ENCODE results near the gene MAP3K4.

The MAP3K4 gene

GRCh38 chr6:161008245-161008644 lies 16.7 kb downstream of the MAP3K4 start:
- Mint-ChIP-seq H3K27ac (no peak overlapping the region), H3K27me3 (no peaks in the 10 kb centered on the region), H3K9me3 (ENCODE audit: low read depth) (no peaks in the 10 kb centered on the region), H3K36me3 (peaks cover 7% of the 10 kb centered on the region), H3K4me3 (no peak overlapping the region), H3K4me1 (ENCODE audit: low read depth) (peaks cover 51% of the 10 kb centered on the region)

GRCh38 chr6:161009991-161010390 lies 18.4 kb downstream of the MAP3K4 start:
- Mint-ChIP-seq H3K9me3 (ENCODE audit: low read depth) (no peaks in the 10 kb centered on the region), H3K4me3 (no peak overlapping the region), H3K4me1 (ENCODE audit: low read depth) (peaks cover 56% of the 10 kb centered on the region), H3K27ac (no peak overlapping the region), H3K36me3 (peaks cover 7% of the 10 kb centered on the region), H3K27me3 (no peaks in the 10 kb centered on the region)

- Mint-ChIP-seq H3K36me3 (peaks cover 8% of the 10 kb centered on the region), H3K27ac (no peak overlapping the region), H3K9me3 (ENCODE audit: low read depth) (no peaks in the 10 kb centered on the region), H3K4me1 (ENCODE audit: low read depth) (peaks cover 58% of the 10 kb centered on the region), H3K4me3 (no peak overlapping the region), H3K27me3 (no peaks in the 10 kb centered on the region)
These were observed 18.8 kb downstream of the MAP3K4 start for GRCh38 chr6:161010418-161010817.

GRCh38 chr6:161011492-161012480 lies 20.2 kb downstream of the MAP3K4 start:
- Mint-ChIP-seq H3K36me3 (peaks cover 10% of the 10 kb centered on the region), H3K9me3 (ENCODE audit: low read depth) (no peaks in the 10 kb centered on the region), H3K27me3 (no peaks in the 10 kb centered on the region), H3K4me3 (no peak overlapping the region), H3K27ac (no peak overlapping the region), H3K4me1 (ENCODE audit: low read depth) (peaks cover 68% of the 10 kb centered on the region)

DNA sequence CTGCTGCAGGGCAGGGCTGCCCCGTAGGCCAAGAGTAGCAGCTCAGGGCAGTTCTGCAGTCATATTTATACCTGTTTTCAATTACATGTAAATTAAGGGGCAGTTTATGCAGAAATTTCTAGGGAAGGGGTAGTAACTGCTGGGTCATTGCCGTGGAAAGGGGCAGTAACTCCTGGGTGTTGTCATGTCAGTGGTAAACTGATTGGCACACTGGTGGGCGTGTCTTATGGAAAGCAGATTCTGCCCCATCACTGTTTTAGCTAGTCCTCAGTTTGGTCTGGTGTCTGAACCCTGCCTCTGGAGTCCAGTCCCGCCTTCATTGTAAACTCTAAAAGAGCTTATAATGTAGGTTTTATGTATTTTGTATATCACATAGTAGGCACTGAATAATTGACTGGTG lies 22.1 kb downstream of the MAP3K4 start:
- H3K27me3 Mint-ChIP-seq: no peaks in the 10 kb centered on the region

DNA sequence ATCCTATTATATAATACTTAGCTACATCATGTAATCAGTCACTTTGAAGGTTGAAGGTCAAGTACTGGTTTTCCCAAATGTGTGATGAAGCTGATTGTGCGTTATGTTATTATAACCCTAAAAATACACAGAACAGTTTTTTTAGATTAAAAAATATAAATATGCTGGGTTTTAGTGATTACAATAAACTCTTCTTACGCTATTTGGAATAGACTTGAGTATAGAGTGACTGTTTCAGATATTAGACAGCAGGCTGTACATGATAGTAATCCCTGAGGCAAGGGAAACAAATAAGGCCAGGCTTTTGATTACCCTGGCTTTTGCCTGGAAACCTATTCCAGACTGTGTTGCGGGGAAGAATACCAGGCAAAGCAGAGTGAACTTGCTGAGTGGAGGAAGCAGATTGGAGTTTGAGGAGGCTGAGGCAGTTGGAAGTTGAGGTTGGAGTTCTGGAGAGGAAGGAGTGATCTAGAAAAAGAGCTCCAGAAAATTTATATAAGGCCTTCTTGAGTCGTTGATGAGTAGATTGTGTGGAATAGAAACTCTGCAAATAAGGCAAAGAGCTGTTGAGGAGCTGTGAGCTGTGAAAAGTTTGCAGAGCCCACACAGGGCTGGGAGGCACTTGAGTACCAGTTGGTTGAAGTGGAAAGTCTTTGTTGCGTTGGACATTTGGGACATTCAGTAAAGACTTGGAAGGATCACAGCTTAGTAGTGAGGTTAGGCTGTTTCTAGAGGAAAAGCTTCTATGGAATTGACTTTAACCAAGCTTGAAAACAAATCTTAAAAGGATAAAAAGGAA lies 26.4 kb downstream of the MAP3K4 start:
- Mint-ChIP-seq H3K4me1 (ENCODE audit: low read depth) (peaks cover 47% of the 10 kb centered on the region), H3K27ac (no peak overlapping the region), H3K9me3 (ENCODE audit: low read depth) (no peaks in the 10 kb centered on the region), H3K36me3 (peaks cover 22% of the 10 kb centered on the region), H3K27me3 (no peaks in the 10 kb centered on the region), H3K4me3 (no peak overlapping the region)

More for the DNA sequence above, 22.1 kb downstream of the MAP3K4 start:
- H3K36me3 Mint-ChIP-seq: peaks cover 10% of the 10 kb centered on the region
- H3K27ac Mint-ChIP-seq: no peak overlapping the region
- no peak overlapping the region for H3K4me3 Mint-ChIP-seq
- no peaks in the 10 kb centered on the region for H3K9me3 Mint-ChIP-seq (ENCODE audit: low read depth)
- H3K4me1 Mint-ChIP-seq (ENCODE audit: low read depth): peaks cover 68% of the 10 kb centered on the region

DNA sequence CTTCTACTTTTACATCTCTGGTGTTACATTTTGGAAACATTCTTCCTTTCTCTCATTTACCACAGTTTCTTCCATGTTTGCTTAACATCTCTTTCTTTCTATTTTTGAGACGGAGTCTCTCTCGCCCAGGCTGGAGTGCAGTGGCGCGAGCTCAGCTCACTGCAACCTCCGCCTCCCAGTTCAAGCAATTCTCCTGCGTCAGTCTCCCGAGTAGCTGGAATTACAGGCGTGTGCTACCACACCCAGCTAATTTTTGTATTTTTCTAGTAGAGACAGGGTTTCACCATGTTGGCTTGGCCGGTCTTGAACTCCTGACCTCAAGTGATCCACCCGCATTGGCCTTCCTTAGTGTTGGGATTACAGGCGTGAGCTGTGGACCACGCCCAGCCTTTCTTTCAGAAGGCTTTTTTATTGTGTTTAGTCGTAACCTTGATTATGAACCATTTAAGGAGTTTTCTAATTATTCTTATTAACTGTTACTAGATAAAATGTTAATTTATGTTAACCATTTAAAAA lies 27.8 kb downstream of the MAP3K4 start:
- Mint-ChIP-seq H3K36me3 (peaks cover 24% of the 10 kb centered on the region), H3K27ac (peak overlapping the region; percentile 24), H3K9me3 (ENCODE audit: low read depth) (no peaks in the 10 kb centered on the region), H3K27me3 (no peaks in the 10 kb centered on the region), H3K4me1 (ENCODE audit: low read depth) (peaks cover 36% of the 10 kb centered on the region), H3K4me3 (no peak overlapping the region)

DNA sequence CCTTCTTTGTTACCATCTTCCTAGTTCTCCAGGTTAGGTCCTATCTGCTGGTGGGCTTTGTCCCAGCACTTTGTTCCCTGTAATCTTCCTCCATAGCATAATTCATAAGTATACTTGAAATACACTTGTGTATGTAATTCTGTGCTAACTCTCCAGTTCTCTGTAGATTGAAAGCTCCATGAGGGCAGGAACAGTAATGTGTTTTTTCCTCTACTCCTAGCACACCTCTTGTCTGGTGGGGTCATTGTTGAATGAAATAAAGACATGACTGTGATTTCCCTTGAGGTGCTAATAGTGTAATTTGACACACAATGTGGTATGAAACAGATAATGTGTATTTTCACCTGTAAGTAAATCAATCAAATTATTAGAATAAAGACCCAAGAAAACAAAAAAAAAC lies 30.0 kb downstream of the MAP3K4 start:
- H3K4me1 Mint-ChIP-seq (ENCODE audit: low read depth): peaks cover 32% of the 10 kb centered on the region

DNA sequence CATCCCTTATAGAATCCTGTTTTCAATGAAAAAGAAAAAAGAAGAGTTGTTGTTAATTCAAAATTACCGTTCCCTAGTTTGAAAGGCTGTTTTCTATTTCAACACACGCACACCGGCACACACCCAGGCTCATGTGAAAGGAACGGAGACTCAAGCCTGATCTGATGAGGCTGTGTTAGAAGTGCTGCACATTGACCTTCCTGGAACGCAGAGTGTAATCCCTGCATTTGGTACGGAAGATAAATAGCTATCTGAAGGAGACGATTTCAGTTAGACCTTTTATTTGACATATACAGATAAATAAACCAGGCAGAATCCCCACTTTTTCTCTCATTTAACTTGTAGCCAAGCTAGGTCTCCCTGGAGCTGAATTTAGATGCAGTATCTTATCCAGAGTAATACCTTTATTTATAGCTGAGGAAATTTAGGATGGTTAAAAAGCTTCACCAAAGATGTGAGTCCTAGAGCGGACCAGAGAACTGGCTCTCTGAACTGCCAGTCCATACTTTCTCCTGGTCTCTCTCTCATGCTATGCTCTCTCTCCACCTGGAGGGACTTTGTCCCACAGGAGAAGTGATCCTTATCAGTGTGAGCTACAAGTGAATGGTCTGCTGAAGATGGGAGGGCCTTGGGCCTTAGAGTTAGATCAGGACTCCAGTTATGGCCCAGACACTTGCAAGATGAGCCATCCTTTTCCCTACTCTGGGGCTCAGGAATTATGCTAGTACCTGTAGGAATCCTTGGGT lies 30.6 kb downstream of the MAP3K4 start:
- no peak overlapping the region for H3K27ac Mint-ChIP-seq
- peaks cover 33% of the 10 kb centered on the region for H3K4me1 Mint-ChIP-seq (ENCODE audit: low read depth)
- H3K4me3 Mint-ChIP-seq: no peak overlapping the region
- H3K27me3 Mint-ChIP-seq: no peaks in the 10 kb centered on the region
- peaks cover 28% of the 10 kb centered on the region for H3K36me3 Mint-ChIP-seq
- no peaks in the 10 kb centered on the region for H3K9me3 Mint-ChIP-seq (ENCODE audit: low read depth)

More for the DNA sequence above, 30.0 kb downstream of the MAP3K4 start:
- H3K36me3 Mint-ChIP-seq: peaks cover 28% of the 10 kb centered on the region
- H3K9me3 Mint-ChIP-seq (ENCODE audit: low read depth): no peaks in the 10 kb centered on the region
- no peak overlapping the region for H3K4me3 Mint-ChIP-seq
- H3K27ac Mint-ChIP-seq: no peak overlapping the region
- H3K27me3 Mint-ChIP-seq: no peaks in the 10 kb centered on the region

GRCh38 chr6:161023316-161023715 lies 31.7 kb downstream of the MAP3K4 start:
- Mint-ChIP-seq H3K4me1 (ENCODE audit: low read depth) (peaks cover 36% of the 10 kb centered on the region), H3K9me3 (ENCODE audit: low read depth) (no peaks in the 10 kb centered on the region)

DNA sequence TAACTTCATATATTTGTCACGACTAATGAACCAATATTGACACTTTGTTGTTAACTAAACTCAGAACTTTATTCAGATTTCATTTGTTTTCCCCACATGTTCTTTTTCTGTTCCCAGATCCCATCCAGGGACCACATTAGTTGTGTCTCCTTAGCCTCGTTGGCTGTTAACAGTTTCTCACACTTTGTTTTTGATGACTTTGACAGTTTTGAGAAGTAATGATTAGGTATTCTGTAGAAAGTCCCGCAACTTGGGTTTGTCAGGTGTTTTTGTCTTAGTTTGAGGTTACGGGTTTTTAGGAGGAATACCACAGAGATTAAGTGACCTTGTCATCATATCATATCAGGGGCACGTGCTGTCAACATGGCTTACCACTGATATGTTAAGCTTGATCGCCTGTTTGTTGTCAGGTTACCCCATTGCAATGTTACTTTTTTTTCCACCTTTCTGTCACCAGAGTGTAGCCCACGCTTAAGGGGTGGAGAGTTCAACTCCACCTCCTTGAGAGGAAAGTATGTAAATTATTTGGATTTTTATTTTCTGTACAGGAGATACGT lies 32.9 kb downstream of the MAP3K4 start:
- Mint-ChIP-seq H3K4me1 (ENCODE audit: low read depth) (peaks cover 39% of the 10 kb centered on the region), H3K27me3 (no peaks in the 10 kb centered on the region)

More at GRCh38 chr6:161023316-161023715, 31.7 kb downstream of the MAP3K4 start:
- Mint-ChIP-seq H3K27ac (no peak overlapping the region), H3K36me3 (peaks cover 28% of the 10 kb centered on the region), H3K27me3 (no peaks in the 10 kb centered on the region), H3K4me3 (no peak overlapping the region)

DNA sequence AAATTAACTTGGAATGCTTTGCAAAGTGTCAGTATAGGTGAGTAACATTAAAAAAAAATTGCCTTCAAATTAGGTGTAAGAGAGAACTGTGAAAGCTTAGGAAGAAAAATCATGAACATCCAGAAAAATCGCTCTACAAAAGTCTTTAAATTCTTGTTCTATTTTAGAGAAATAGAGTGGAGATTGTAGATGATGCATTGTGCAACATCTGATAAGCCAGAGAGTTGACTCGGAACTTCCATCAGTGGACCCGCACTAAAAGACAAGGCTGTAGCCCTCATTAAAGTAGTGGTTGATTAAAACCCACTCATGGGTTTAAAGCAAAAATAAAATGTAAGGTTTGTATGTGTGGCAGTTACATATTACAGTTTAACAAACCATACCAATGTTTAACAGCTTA lies 35.8 kb downstream of the MAP3K4 start:
- Mint-ChIP-seq H3K36me3 (peaks cover 17% of the 10 kb centered on the region), H3K9me3 (ENCODE audit: low read depth) (no peaks in the 10 kb centered on the region), H3K27ac (no peak overlapping the region), H3K4me3 (no peak overlapping the region), H3K27me3 (no peaks in the 10 kb centered on the region), H3K4me1 (ENCODE audit: low read depth) (peaks cover 60% of the 10 kb centered on the region)

More for the DNA sequence above, 32.9 kb downstream of the MAP3K4 start:
- no peak overlapping the region for H3K27ac Mint-ChIP-seq
- H3K4me3 Mint-ChIP-seq: no peak overlapping the region
- H3K36me3 Mint-ChIP-seq: peaks cover 26% of the 10 kb centered on the region
- H3K9me3 Mint-ChIP-seq (ENCODE audit: low read depth): no peaks in the 10 kb centered on the region

DNA sequence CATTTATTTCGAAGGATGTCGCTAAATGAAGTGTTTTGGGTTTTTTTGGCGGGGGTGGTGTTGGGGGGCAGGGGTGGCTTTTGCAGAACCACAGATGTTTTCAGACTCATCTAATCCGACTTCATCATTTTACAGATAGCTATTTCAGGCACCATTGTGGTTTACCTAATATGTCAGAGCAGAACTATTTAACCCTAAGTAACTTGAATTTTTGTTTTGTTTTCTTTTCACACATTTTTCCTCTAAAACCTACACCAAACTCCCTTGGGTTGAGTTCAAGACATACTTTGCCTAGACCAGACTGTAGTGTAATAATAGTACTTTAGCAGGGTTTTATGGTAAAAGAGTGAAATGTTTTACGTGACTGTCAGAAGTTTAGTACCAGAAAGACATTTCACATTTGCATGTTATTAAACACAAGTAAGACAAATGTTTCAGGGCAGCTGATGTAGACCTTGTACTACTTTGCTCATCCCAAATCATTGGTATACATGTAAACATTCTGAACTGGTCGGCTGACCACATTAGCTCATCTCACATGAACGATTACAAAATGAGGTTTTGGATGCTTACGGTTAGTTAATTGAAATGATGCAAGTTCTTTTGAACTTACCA lies 37.7 kb downstream of the MAP3K4 start:
- H3K27me3 Mint-ChIP-seq: no peaks in the 10 kb centered on the region
- H3K36me3 Mint-ChIP-seq: peaks cover 15% of the 10 kb centered on the region
- H3K4me1 Mint-ChIP-seq (ENCODE audit: low read depth): peaks cover 63% of the 10 kb centered on the region
- no peak overlapping the region for H3K4me3 Mint-ChIP-seq
- H3K27ac Mint-ChIP-seq: no peak overlapping the region
- H3K9me3 Mint-ChIP-seq (ENCODE audit: low read depth): no peaks in the 10 kb centered on the region

Measured in activated naive CD8-positive, alpha-beta T cell (primary cell).